H54 (cell line): Measurements from ENCODE around the gene CEP95.

Source experiments
- DNase-seq: peaks from one replicate; pipeline ENCODE4 v3.0.0; 2011; ENCODE audit warnings: low spot score, mixed read lengths; ENCODE audit not compliant: insufficient read length
- FAIRE-seq: peaks from 3 replicates; lab custom pipeline; 2011; peaks lifted over from hg19 to GRCh38; lab: Jason Lieb, UNC
- POLR2A ChIP-seq: IDR thresholded peaks from 2 replicates; pipeline ENCODE4 v1.6.1; 2011; ENCODE audit warnings: low read depth, mild to moderate bottlenecking, low read length

CEP95 gene

DNA sequence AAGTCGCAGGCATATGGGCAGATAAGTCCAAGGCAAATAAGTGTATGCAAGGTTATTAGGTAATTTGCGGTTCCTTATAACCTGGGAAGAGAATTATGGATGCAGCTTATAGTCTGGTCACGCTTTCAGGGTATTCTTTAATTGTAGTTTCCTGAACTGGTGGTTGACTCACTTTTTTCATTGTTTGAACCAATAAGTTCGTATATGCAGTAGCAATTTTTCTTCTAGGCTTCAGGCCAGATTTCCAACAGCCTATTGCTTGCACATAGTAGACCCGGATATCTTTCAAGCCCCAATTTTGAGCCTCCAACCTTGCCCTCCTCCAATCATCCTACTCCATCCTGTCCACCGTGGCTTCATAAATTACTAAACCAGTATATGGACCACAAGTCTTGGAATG is 12.8 kb downstream of the CEP95 start:
- DNase-seq (no peak), FAIRE-seq (no peak)
- no peak for TF ChIP-seq POLR2A

- TF ChIP-seq POLR2A = no peak
- DNase-seq (no peak), FAIRE-seq (no peak)
These were observed 13.6 kb downstream of the CEP95 start for GRCh38 chr17:64520359-64520758.

GRCh38 chr17:64527914-64528313 is 21.1 kb downstream of the CEP95 start:
- no peak for FAIRE-seq
- no peak for TF ChIP-seq POLR2A
- no peak for DNase-seq

- DNase-seq (no peak), FAIRE-seq (no peak)
- no peak for TF ChIP-seq POLR2A
These were observed 22.4 kb downstream of the CEP95 start for GRCh38 chr17:64529221-64529620.

- FAIRE-seq = no peak
These were observed 25.2 kb downstream of the CEP95 start for GRCh38 chr17:64531955-64532371.

DNA sequence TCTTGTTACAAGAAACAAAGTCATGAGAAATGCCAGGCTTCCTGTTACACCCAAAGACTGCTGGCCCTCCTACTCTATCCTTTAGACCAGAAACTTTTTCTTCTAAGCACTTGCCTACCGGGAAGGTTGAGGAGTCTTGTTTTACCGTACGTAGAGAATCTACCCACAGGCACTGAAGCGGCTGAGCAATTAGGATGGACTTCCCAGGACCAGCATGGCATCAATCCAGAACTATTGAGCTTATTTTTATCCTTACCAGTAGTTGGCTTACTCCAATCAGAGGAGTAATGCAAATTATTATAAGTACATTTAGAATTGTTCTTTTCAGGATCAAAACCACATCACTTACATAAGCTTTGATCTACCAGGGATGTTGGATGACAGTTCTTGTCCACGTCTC is 25.6 kb downstream of the CEP95 start:
- no peak for DNase-seq
- FAIRE-seq = no peak
- TF ChIP-seq POLR2A = no peak

More at GRCh38 chr17:64531955-64532371, 25.2 kb downstream of the CEP95 start:
- DNase-seq = no peak
- no peak for TF ChIP-seq POLR2A

- FAIRE-seq = no peak
These were observed 27.0 kb downstream of the CEP95 start for GRCh38 chr17:64533784-64534183.

GRCh38 chr17:64534187-64534586 is 27.4 kb downstream of the CEP95 start:
- FAIRE-seq (no peak), DNase-seq (peak; percentile 22)
- TF ChIP-seq POLR2A = no peak

More at GRCh38 chr17:64533784-64534183, 27.0 kb downstream of the CEP95 start:
- TF ChIP-seq POLR2A = no peak
- no peak for DNase-seq

GRCh38 chr17:64535357-64535756 is 28.6 kb downstream of the CEP95 start:
- TF ChIP-seq POLR2A = no peak
- FAIRE-seq (no peak), DNase-seq (no peak)

DNA sequence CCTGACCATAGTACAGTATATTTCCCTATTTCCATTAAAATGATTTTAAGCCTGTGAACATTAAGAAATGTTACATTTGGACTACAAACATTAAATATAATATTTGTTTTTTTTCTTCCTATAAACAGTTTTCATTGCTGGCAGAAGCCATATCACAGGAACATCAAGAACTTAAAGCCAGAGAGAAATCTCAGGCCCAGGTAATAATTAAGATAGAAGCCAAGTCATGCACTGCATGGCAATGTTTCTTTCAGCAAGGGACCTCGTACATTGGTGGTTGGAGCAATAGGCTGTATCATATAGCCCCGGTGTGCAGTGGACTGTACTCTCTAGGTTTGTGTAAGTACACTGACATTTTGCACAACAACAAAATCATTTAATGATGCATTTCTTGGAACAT is 30.1 kb downstream of the CEP95 start:
- FAIRE-seq = no peak
- no peak for DNase-seq
- no peak for TF ChIP-seq POLR2A

DNA sequence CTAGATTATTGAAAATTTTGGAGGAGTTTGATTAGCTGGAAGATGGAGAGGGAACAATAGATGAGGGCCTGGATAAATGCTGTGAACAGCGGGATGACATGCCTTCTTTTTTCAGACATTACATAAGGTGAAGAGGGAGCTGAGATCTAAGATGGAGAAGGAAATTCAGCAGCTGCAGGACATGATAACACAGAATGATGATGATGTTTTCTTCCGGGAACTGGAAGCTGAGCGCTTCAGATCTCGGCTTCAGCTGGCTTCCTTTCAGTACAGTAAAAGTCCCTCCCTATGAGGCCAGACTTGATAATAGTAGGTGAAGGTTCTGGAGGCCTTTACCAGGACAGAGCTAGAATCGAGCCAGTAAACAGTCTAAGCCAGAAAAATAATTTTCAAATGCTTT is 30.7 kb downstream of the CEP95 start:
- FAIRE-seq (no peak), DNase-seq (no peak)
- TF ChIP-seq POLR2A = no peak

GRCh38 chr17:64538508-64539130 is 31.8 kb downstream of the CEP95 start:
- no peak for FAIRE-seq
- no peak for DNase-seq
- TF ChIP-seq POLR2A = no peak

GRCh38 chr17:64540118-64540776 is 33.5 kb downstream of the CEP95 start:
- DNase-seq (no peak), FAIRE-seq (no peak)
- no peak for TF ChIP-seq POLR2A

DNA sequence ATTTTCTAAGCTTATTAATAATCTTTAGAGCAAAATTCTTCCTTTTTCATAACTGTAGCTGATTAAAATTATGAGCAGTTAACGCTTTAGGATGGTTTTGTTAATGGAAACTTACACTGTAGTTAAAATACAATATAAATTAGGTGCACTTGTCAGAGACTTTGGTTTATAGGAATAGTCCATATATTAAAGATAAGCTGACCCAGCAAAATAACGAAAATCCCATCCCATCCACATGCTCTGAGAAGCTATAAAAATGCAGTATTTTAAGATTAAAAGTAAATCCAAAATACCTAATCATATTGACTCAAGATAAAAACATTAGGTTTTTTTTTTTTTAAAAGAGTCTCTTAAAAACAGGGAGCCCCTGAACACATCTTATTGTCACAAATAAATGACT is 38.0 kb downstream of the CEP95 start:
- FAIRE-seq (no peak), DNase-seq (no peak)
- no peak for TF ChIP-seq POLR2A

DNA sequence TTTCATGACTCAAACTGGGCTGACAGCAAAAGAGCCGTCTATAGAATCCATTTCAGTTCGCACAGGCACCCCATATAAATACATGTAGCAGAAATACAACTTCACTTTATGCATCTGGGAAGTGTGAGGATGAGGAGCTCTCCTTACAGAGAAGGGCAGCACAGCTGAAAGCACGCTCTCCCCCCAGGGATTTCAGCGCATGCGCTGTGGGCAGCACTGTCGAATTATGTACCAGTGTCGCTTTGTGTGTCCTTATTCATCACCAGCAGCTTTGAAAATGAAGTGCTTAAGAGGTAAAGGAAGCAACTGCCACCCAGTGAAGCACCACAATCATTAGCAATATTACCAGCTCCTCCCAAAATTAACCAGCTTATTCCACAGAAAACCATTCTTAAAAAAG is 39.9 kb downstream of the CEP95 start:
- DNase-seq (no peak), FAIRE-seq (no peak)
- TF ChIP-seq POLR2A = no peak
